IMR-90 (cell line): ENCODE results near the gene GDF15. TPM values are rescaled to one million over a fixed set of nuclear protein-coding genes. Genes with fewer than 3 reads are reported as not detected.
"Not testable (repeated sequence)": the region's sequence is repeated elsewhere in the genome, so short reads cannot be mapped to it uniquely, and the experiment has no call there.

Experiments
- ATAC-seq: fragments of 200-7000 bp; cut with Tn5 transposase; 2 replicates; pipeline ENCODE4 v1.9.1; 2020; ENCODE audit warnings: low read depth, mild to moderate bottlenecking, moderate library complexity
- BruUV-seq: library from RNA; stranded (reverse); fragments of 400-500 nt; replicated peaks from 2 replicates; lab custom pipeline; 2021; lab: Mats Ljungman, UMichigan
- CTCF ChIA-PET: fragments of 300-600 bp; formaldehyde crosslinking; extraction: SDS; loops from one replicate; lab custom pipeline; 2021; ENCODE audit warnings: antibody characterized with exemption; lab: Yijun Ruan, JAX
- POLR2A ChIA-PET: fragments of 300-600 bp; sonication (Branson Sonifier 250); formaldehyde crosslinking; loops from one replicate; lab custom pipeline; 2022; ENCODE audit warnings: antibody characterized with exemption; ENCODE audit not compliant: unreplicated experiment; lab: Charles Lee
- DNase-seq: peaks from one replicate; pipeline ENCODE4 v3.0.0; 2013
- H2AFZ ChIP-seq: replicated peaks from 2 replicates; pipeline ENCODE3; 2013; ENCODE audit warnings: low read length, mild to moderate bottlenecking; ENCODE audit not compliant: poor library complexity
- H2AK5ac ChIP-seq: 2 replicates; pipeline ENCODE4 v1.6.1; 2013; ENCODE audit warnings: low read depth, low read length, inconsistent platforms
- H2AK9ac ChIP-seq: replicated peaks from 2 replicates; pipeline ENCODE3; 2013; ENCODE audit warnings: mild to moderate bottlenecking, low read depth, low read length, moderate library complexity; ENCODE audit not compliant: poor library complexity
- H2BK120ac ChIP-seq: 2 replicates; pipeline ENCODE4 v1.6.1; 2013; ENCODE audit warnings: low read depth, low read length, inconsistent platforms
- H2BK15ac ChIP-seq: 3 replicates; pipeline ENCODE4 v1.6.1; 2013; ENCODE audit warnings: low read depth, low read length, inconsistent platforms
- H2BK20ac ChIP-seq: 2 replicates; pipeline ENCODE4 v1.6.1; 2013; ENCODE audit warnings: low read depth, mild to moderate bottlenecking, inconsistent platforms, low read length, moderate library complexity
- H2BK5ac ChIP-seq: 2 replicates; pipeline ENCODE4 v1.6.1; 2013; ENCODE audit warnings: mild to moderate bottlenecking, low read depth, low read length, inconsistent platforms; ENCODE audit not compliant: poor library complexity, severe bottlenecking
- H3K14ac ChIP-seq: replicated peaks from 2 replicates; pipeline ENCODE4 v1.6.1; 2013; ENCODE audit warnings: low read depth, low read length, inconsistent platforms
- H3K18ac ChIP-seq: 2 replicates; pipeline ENCODE4 v1.6.1; 2013; ENCODE audit warnings: low read depth, low read length, control low read depth
- H3K23ac ChIP-seq: 2 replicates; pipeline ENCODE4 v1.6.1; 2013; ENCODE audit warnings: low read depth, low read length, inconsistent platforms
- H3K27ac ChIP-seq: 2 replicates; pipeline ENCODE4 v1.5.1; 2013; ENCODE audit warnings: mild to moderate bottlenecking, control low read depth, low read length; ENCODE audit not compliant: insufficient read depth
- H3K27me3 ChIP-seq: 2 replicates; pipeline ENCODE4 v1.6.1; 2013; ENCODE audit warnings: low read length; ENCODE audit not compliant: control insufficient read depth, insufficient read depth
- H3K36me3 ChIP-seq: 2 replicates; pipeline ENCODE4 v1.6.1; 2013; ENCODE audit warnings: low read length, mixed read lengths; ENCODE audit not compliant: control insufficient read depth, insufficient read depth
- H3K4ac ChIP-seq: 2 replicates; pipeline ENCODE4 v1.6.1; 2013; ENCODE audit warnings: low read depth, low read length, inconsistent platforms
- H3K4me1 ChIP-seq: 2 replicates; pipeline ENCODE4 v1.6.1; 2013; ENCODE audit warnings: low read length, mixed read lengths; ENCODE audit not compliant: control insufficient read depth, insufficient read depth
- H3K4me2 ChIP-seq: 2 replicates; pipeline ENCODE4 v1.6.1; 2013; ENCODE audit warnings: low read depth, mild to moderate bottlenecking, control low read depth, low read length, moderate library complexity
- H3K4me3 ChIP-seq: 2 replicates; pipeline ENCODE4 v1.5.1; 2013; ENCODE audit warnings: low read depth, mild to moderate bottlenecking, control low read depth, low read length, moderate library complexity; ENCODE audit not compliant: insufficient read depth
- H3K56ac ChIP-seq: 2 replicates; pipeline ENCODE4 v1.6.1; 2013; ENCODE audit warnings: low read length, inconsistent platforms; ENCODE audit not compliant: insufficient read depth; ENCODE audit errors: extremely low read depth
- H3K79me1 ChIP-seq, 2 experiments: 2 replicates each; pipeline ENCODE4 v1.6.1; 2013; ENCODE audit warnings: low read length in 2 of 2, inconsistent platforms in 1 of 2, low read depth in 1 of 2
- H3K9ac ChIP-seq: 2 replicates; pipeline ENCODE4 v1.6.1; 2013; ENCODE audit warnings: low read depth, low read length, control low read depth
- H3K9me1 ChIP-seq: 2 replicates; pipeline ENCODE4 v1.6.1; 2013; ENCODE audit warnings: low read length, inconsistent platforms; ENCODE audit not compliant: insufficient read depth
- H3K9me3 ChIP-seq: 2 replicates; pipeline ENCODE4 v1.6.1; 2013; ENCODE audit warnings: low read length; ENCODE audit not compliant: control insufficient read depth, insufficient read depth
- H4K20me1 ChIP-seq: 2 replicates; pipeline ENCODE4 v1.6.1; 2013; ENCODE audit warnings: low read length, inconsistent platforms; ENCODE audit not compliant: insufficient read depth
- H4K5ac ChIP-seq: 2 replicates; pipeline ENCODE4 v1.6.1; 2013; ENCODE audit warnings: mild to moderate bottlenecking, low read depth, low read length, control low read depth
- H4K8ac ChIP-seq, 2 experiments: 2 replicates each; pipeline ENCODE4 v1.6.1; 2013; ENCODE audit warnings: low read depth in 2 of 2, low read length in 2 of 2, control low read depth in 1 of 2, inconsistent platforms in 1 of 2
- H4K91ac ChIP-seq: 2 replicates; pipeline ENCODE4 v1.6.1; 2013; ENCODE audit warnings: low read depth, low read length, inconsistent platforms; ENCODE audit not compliant: insufficient read depth
- WGBS, 2 experiments: methylation state at CpG; one replicate each; pipeline versions ENCODE4 v1.1.5 to v1.1.7; 2013; ENCODE audit warnings: missing lambda C conversion rate in 2 of 2; ENCODE audit not compliant: insufficient read length in 1 of 2; ENCODE audit errors: extremely low coverage in 2 of 2; 5-methylcytosine and 5-hydroxymethylcytosine counted together
- dilution Hi-C: fragments of 300-500 bp; cut with HindIII; formaldehyde crosslinking; loops from one replicate; pipeline ENCODE4 v1.14.3; 2018; ENCODE audit warnings: low sequenced_read_pairs; ENCODE audit not compliant: unreplicated experiment
- in situ Hi-C: fragments of 300-500 bp; cut with MboI; formaldehyde crosslinking; loops from 3 replicates; pipeline ENCODE4 v1.14.3; 2019; ENCODE audit warnings: low sequenced_read_pairs, inconsistent platforms, mixed read lengths
- intact Hi-C: fragments of 100-400 bp; cut with micrococcal nuclease; formaldehyde crosslinking; loops from 2 replicates; pipeline ENCODE4 v1.10.0; 2022
- polyA plus RNA-seq, 3 experiments: library from polyadenylated mRNA; depleted of rRNA; stranded (reverse); fragments of >200 nt; gene quantifications; 2 replicates each; pipeline ENCODE4 v1.2.3, GENCODE V29; 2012; ENCODE audit warnings: low replicate concordance in 1 of 3
- total RNA-seq: library from RNA; depleted of rRNA; stranded (reverse); fragments of >200 nt; gene quantifications from 2 replicates; pipeline ENCODE4 v1.2.3, GENCODE V29; 2012

Gene GDF15
- total and polyA plus RNA-seq, 2 of the 4 experiments (the other 2 are of a cell fraction): 5.6 to 49.8 TPM

DNA sequence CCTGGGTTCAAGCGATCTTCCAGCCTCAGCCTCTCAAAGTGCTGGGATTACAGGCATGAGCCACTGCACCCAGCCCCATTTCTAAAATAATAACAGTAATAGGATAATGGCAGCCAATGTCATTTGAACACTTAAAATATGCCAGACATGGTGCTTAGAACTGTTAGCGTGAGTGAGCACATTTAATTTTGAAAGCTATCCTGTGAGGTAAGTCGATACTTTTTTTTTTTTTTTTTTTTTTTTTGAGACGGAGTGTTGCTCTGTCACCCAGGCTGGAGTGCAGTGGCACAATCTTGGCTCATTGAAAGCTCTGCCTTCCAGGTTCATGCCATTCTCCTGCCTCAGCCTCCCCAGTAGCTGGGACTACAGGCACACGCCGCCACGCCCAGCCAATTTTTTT lies 31.2 kb upstream of the GDF15 start:
- H2AFZ ChIP-seq, H2AK9ac ChIP-seq, H3K79me1 ChIP-seq, H4K5ac ChIP-seq, intact Hi-C loops, H3K27ac ChIP-seq, H3K14ac ChIP-seq, H3K27me3 ChIP-seq, H2BK20ac ChIP-seq, H3K4me1 ChIP-seq, H4K91ac ChIP-seq, H3K23ac ChIP-seq, H3K9me3 ChIP-seq, H2BK15ac ChIP-seq, H3K4ac ChIP-seq, H3K18ac ChIP-seq, H4K20me1 ChIP-seq, H3K9ac ChIP-seq, DNase-seq, H3K4me2 ChIP-seq, H2BK5ac ChIP-seq, POLR2A ChIA-PET, H3K4me3 ChIP-seq, H2BK120ac ChIP-seq, H4K8ac ChIP-seq, H3K9me1 ChIP-seq, ATAC-seq, H3K56ac ChIP-seq, dilution Hi-C loops, CTCF ChIA-PET, H2AK5ac ChIP-seq, BruUV-seq: not testable (repeated sequence)
- WGBS, 2 experiments: no CpG with 5 or more reads among the region's 7 CpGs
- H3K36me3 ChIP-seq: peaks cover 32% of the 10 kb centered on the region
- in situ Hi-C loops: loop anchor here (5.0 kb wide), 1 partner anchor 53 kb away; no protein-coding TSS in a partner anchor
